ENCODE results near the gene SPATA3.
"Not testable (repeated sequence)": the region's sequence is repeated elsewhere in the genome, so short reads cannot be mapped to it uniquely, and the experiment has no call there.

Gene SPATA3

DNA sequence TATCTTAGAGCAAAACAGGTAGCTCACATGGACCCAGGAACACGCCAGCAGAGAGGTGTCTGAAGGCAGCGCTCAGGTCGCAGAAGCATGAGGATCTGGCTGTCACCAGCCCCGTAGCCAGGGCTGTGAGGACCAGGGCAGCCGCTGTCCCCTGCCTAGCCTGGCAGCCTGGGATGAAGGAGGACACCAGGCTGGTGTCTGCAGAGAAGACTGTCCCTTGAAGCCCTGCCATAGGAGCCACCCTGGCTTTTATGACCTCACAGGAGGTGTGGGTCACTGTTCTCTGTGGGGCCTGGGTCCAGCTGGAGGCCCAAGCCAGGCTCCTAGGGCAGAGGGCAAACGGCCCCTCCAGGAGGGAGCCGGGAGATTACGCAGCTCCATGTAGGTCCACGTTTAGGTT is at the start of gene SPATA3:
Gene SPATA3 (plus strand): TSS at position 301 of the 400 bp plus-strand sequence. CDS start 113 bp downstream, outside the sequence.
- no peak for DNase-seq (ENCODE audit: low read depth)

GRCh38 chr2:230946429-230947234 is 49.3 kb upstream of the SPATA3 start:
- no peak for DNase-seq (ENCODE audit: low read depth)

- DNase-seq (ENCODE audit: low read depth), result no peak
These were observed 48.7 kb upstream of the SPATA3 start for GRCh38 chr2:230947235-230947576.

DNA sequence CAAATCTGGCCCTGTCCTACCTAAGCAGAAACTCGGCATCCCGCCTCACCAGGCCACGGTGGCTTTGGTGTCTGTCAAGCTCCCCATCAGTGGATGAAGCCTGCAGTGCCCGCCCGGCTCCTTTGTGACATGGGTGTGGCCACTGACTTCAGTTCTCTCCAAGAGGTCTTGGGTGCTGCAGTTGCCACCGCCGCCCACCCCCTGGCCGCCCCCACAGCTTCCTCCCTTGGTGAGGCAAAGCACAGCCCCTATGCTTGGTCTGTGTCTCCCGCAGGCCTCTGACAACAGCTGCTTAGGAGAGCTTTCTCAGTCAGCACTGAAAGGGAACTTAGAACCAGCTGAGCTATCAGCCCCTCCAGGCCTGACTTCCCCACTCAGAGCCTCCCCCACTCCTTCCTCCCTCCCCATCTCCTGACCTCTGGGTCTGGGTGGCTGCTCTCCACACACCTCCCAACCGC is 48.0 kb upstream of the SPATA3 start:
- DNase-seq (ENCODE audit: low read depth), result no peak

DNA sequence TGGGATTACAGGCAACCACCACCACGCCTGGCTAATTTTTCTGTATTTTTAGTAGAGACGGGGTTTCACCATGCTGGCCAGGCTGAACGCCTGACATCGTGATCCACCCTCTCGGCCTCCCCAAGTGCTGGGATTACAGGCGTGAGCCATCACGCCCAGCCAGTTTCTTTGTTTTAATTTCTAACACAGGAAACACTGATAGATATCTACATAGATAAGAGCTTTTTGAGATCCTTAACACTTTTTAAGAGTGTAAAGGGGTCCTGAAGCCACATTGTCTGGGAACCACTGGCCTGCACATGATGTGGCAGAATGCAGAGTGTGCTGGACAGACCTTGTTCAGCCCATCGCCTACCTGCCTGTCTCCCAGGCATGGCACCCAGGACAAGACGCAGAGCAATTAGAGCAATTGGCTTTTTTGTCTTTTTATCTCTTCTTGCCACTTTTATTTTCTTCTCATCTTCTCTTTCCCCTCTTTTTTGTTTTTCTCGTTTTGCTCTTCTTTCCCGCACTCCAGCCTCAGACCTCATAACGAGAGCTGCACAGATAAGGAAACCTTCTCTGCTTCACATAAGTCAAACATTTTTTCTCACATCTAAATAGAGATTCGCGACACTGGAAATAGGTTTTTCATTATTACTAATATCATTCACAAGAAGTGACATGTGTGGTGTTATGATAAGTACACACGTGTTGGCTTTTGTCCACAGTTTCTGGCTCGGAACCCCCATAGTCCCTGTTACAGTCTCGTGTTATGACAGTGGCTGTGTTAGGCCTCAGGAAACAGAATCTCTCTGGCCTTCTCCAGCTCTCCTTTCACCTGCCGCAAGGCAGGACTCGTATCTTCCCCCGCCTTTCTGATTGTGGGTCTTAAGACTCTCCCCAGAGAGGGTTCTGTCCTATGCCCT is 45.7 kb upstream of the SPATA3 start:
- no peak for DNase-seq (ENCODE audit: low read depth)

DNA sequence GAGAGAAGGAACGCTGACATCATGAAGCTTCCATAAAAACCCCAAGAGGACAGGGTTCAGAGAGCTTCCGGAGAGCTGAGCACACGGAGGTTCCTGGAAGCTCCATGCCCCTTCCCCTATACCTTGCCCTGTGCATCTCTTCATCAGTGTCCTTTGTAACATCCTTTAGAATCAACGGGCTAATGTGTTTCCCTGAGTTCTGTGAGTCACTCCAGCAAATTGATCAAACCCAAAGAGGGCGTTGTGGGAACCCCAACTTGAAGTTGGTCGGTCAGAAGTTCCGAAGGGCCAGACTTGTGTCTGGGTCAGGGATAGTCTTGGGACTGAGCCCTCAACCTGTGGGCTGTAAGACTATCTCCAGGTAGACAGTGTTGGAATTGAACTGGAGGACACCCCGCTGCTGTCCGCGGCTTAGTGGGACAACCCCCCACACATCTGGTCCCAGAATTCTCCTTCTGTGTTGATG is 45.0 kb upstream of the SPATA3 start:
- no peak for DNase-seq (ENCODE audit: low read depth)

DNA sequence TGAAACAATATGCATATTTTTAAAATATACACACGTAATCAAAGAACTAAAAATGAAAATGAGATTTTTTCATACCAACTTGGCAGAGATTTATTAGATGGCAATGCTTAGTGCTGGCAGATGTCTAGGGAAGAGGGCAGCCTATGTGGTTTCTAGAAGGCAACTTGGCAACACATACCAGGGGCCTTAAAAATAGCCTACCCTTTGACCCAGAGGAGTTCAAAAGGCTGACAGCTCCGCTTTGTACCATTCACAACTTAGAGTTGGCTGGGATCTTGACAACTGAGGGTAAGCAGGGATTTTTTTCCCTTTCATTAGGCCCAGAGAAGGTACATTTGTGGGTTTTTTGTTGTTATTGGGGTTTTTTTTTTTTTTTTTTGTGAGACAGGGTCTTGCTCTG is 44.5 kb upstream of the SPATA3 start:
- DNase-seq (ENCODE audit: low read depth), result no peak

GRCh38 chr2:230952226-230952956 is 43.5 kb upstream of the SPATA3 start:
- DNase-seq (ENCODE audit: low read depth), result no peak

- DNase-seq (ENCODE audit: low read depth), result no peak
These were observed 42.1 kb upstream of the SPATA3 start for GRCh38 chr2:230953845-230954244.

DNA sequence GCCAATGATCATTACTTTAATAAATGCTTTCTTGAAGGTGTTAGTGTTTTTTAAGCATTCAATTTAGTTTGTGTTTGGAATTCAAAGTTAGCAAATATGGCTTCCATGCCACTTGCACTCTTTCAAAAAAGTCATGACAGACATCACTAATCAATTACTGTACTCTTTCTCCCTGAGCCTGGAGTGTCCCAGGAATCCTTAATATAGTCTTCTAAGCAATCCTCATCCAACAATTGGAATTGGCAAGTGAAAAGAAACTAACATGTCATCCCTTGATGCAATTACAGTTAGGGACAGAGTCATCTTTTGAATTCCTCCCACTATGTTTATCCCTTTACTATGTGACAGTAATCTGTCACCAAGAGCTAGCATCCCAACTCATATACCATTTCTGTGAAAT is 41.2 kb upstream of the SPATA3 start:
- no peak for DNase-seq (ENCODE audit: low read depth)

GRCh38 chr2:230955163-230955737 is 40.7 kb upstream of the SPATA3 start:
- no peak for DNase-seq (ENCODE audit: low read depth)

- DNase-seq (ENCODE audit: low read depth), result peak; percentile 36
These were observed 38.8 kb upstream of the SPATA3 start for GRCh38 chr2:230956827-230957755.

GRCh38 chr2:230957756-230958391 is 38.0 kb upstream of the SPATA3 start:
- no peak for DNase-seq (ENCODE audit: low read depth)

DNA sequence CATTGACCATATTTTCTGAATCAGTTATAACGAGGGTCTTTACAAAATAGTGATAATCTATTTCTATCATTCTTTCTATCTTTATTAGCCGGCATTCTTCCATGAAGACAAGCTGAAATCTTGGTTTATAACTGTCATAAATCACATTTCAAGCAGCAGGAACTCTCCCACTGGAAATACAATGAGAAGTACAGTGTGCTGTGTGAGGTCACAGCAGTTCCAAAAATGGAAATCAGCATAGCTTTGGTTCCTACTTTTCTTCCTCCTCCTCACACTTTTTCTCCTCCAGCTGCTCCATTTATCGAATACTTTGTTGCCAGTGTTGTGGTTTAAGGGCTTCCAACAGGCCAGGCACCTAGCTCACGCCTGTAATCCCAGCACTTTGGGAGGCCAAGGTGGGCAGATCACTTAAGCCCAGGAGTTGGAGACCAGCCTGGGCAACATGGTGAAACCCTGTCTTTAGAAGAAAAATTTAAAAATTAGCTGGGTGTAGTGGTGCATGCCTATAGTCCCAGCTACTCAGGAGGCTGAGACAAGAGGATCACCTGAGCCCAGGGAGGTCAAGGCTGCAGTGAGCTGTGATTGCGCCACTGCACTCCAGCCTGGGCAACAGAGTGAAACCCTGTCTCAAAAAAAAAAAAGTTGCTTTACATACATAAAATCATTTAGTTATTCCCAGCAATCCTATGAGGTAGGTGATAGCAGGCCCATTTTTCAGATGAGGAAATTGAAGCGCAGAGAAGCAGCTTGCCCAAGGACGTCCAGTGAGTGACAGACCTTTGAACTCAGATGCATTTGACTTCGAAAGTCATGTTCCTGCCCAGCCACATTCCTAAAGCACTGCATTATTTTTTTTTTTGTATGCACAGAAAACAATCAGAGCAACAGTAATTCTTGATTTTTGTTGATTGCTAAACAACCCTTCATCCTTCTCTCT is 36.8 kb upstream of the SPATA3 start:
- no peak for DNase-seq (ENCODE audit: low read depth)

- DNase-seq (ENCODE audit: low read depth), result no peak
These were observed 35.9 kb upstream of the SPATA3 start for GRCh38 chr2:230960026-230960425.

- DNase-seq (ENCODE audit: low read depth), result no peak
These were observed 34.8 kb upstream of the SPATA3 start for GRCh38 chr2:230961091-230961491.

GRCh38 chr2:230964136-230964730 is 31.7 kb upstream of the SPATA3 start:
- no peak for DNase-seq (ENCODE audit: low read depth)

DNA sequence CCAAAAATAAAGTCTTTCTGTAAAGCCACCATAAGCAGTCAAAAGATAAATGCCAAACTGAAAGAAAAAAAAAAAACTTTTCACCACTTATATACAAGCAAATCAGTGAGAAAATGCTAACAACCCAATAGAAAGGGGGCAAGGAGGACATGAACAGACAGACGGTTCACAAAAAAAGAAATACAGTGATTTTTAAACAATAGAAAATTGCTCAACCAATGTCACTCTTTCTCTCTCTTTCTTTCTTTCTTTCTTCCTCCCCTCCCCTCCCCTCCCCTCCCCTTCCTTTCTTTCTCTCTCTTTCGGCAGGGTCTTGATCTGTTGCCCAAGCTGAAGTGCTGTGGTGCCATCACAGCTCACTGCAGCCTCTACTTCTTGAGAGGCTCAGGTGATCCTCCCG is 28.8 kb upstream of the SPATA3 start:
- DNase-seq (ENCODE audit: low read depth), result no peak

- not testable (repeated sequence) for DNase-seq (ENCODE audit: low read depth)
These were observed 27.6 kb upstream of the SPATA3 start for GRCh38 chr2:230968314-230968713.
